Astrocyte of the hippocampus (primary cell): ENCODE measurements around the gene COG5.
"Not testable (repeated sequence)": the region's sequence is repeated elsewhere in the genome, so short reads cannot be mapped to it uniquely, and the experiment has no call there.

Source experiments
- DNase-seq: peaks from one replicate; pipeline ENCODE4 v3.0.0; 2011; ENCODE audit warnings: low read depth, low spot score

COG5 gene

GRCh38 chr7:107579885-107580715 is 16.4 kb upstream of the COG5 start, which contains the start of gene BCAP29:
BCAP29 (plus strand) TSS chr7:107580246; CDS start chr7:107580773, 527 bp downstream.
- DNase-seq: peak; percentile 90

- no peak for DNase-seq
These were observed 15.8 kb upstream of the COG5 start for GRCh38 chr7:107579554-107579884.

- DNase-seq: no peak
These were observed 9.8 kb upstream of the COG5 start for GRCh38 chr7:107573537-107573936.

- DNase-seq: no peak
These were observed 6.6 kb upstream of the COG5 start for GRCh38 chr7:107570298-107570697.

- DNase-seq: peak; percentile 74
These were observed 1.0 kb upstream of the COG5 start for GRCh38 chr7:107564553-107565298.

GRCh38 chr7:107563081-107563774 is 492 bp downstream of the COG5 start:
- DNase-seq: no peak

GRCh38 chr7:107560898-107561516 is 2.7 kb downstream of the COG5 start:
- DNase-seq: peak; percentile 11

GRCh38 chr7:107559864-107560263 is 3.9 kb downstream of the COG5 start:
- DNase-seq: peak; percentile 53

- DNase-seq: no peak
These were observed 7.8 kb downstream of the COG5 start for GRCh38 chr7:107555893-107556292.

- DNase-seq: no peak
These were observed 11.8 kb downstream of the COG5 start for GRCh38 chr7:107551936-107552335.

GRCh38 chr7:107544848-107545591 is 18.7 kb downstream of the COG5 start:
- no peak for DNase-seq

GRCh38 chr7:107543338-107543993 is 20.3 kb downstream of the COG5 start:
- DNase-seq: no peak

GRCh38 chr7:107538001-107538400 is 25.7 kb downstream of the COG5 start:
- no peak for DNase-seq

GRCh38 chr7:107537228-107537627 is 26.5 kb downstream of the COG5 start:
- DNase-seq: not testable (repeated sequence)

- DNase-seq: no peak
These were observed 29.6 kb downstream of the COG5 start for GRCh38 chr7:107534139-107534538.

GRCh38 chr7:107530751-107531150 is 33.0 kb downstream of the COG5 start:
- no peak for DNase-seq

GRCh38 chr7:107528461-107528860 is 35.3 kb downstream of the COG5 start:
- peak; percentile 69 for DNase-seq

- no peak for DNase-seq
These were observed 36.5 kb downstream of the COG5 start for GRCh38 chr7:107527196-107527595.

GRCh38 chr7:107526672-107527071 is 37.0 kb downstream of the COG5 start:
- no peak for DNase-seq

GRCh38 chr7:107506674-107507339 is 56.9 kb downstream of the COG5 start:
- DNase-seq: peak; percentile 8
